Prostate gland (tissue), 2 donors: ENCODE data around the gene ZNF709.

Source experiments
- POLR2A ChIP-seq: fragments of 450-650 bp; IDR thresholded peaks from one replicate; pipeline ENCODE4 v1.6.1; 2016; ENCODE audit warnings: antibody characterized with exemption, mild to moderate bottlenecking
- TF ChIP-seq, protein P1 (sequence below), 4 experiments: fragments of 200-600 bp in 2 of 4; fragments of 450-650 bp in 2 of 4; sonication (generic) in 2 of 4; IDR thresholded peaks; 1 replicate in 3 of 4; 2 replicates in 1 of 4; pipeline ENCODE4 v1.5.1; 2016 to 2019; ENCODE audit warnings: antibody characterized with exemption in 4 of 4, mild to moderate bottlenecking in 2 of 4, moderate library complexity in 2 of 4

DNA sequence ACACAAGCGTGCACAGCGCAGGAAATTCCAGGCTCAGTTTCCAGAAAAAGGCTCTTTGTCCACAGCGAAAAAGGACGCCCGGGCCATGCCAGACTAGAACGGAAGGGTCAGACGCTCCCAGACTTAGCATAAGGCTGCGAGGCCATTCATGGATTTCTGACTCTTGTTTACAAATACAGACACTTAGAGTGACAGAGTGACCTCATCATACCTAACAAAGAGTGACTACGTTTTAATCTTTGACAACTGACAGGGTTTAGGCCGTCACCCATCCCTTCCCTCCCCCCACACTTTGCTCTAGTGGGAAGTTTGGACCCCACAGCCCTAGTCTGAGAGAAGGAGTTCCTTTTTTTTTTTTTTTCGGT, 418 bp upstream of the ZNF709 start:
- TF ChIP-seq POLR2A, result no peak
- TF ChIP-seq, protein P1, sequence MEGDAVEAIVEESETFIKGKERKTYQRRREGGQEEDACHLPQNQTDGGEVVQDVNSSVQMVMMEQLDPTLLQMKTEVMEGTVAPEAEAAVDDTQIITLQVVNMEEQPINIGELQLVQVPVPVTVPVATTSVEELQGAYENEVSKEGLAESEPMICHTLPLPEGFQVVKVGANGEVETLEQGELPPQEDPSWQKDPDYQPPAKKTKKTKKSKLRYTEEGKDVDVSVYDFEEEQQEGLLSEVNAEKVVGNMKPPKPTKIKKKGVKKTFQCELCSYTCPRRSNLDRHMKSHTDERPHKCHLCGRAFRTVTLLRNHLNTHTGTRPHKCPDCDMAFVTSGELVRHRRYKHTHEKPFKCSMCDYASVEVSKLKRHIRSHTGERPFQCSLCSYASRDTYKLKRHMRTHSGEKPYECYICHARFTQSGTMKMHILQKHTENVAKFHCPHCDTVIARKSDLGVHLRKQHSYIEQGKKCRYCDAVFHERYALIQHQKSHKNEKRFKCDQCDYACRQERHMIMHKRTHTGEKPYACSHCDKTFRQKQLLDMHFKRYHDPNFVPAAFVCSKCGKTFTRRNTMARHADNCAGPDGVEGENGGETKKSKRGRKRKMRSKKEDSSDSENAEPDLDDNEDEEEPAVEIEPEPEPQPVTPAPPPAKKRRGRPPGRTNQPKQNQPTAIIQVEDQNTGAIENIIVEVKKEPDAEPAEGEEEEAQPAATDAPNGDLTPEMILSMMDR (IDR thresholded peaks at IDR 0.05), result no peak
